DND-41 (cell line): Measurements from ENCODE around the gene NCMAP.

ENCODE experiments used
- ATAC-seq: fragments of 200-7000 bp; cut with Tn5 transposase; 3 replicates; pipeline ENCODE4 v1.9.1; 2021; ENCODE audit warnings: low read depth; ENCODE audit not compliant: insufficient read depth
- DNase-seq: peaks from one replicate; pipeline ENCODE4 v3.0.0-alpha.2; 2020
- H2AFZ ChIP-seq: 2 replicates; pipeline ENCODE4 v1.6.0; 2012; ENCODE audit warnings: low read depth, low read length
- H3K27ac ChIP-seq: 2 replicates; pipeline ENCODE4 v1.5.1; 2012; ENCODE audit warnings: low read length, inconsistent platforms
- H3K27me3 ChIP-seq: fragments of 200-600 bp; sonication (generic); 2 replicates; pipeline ENCODE4 v1.6.0; 2012; ENCODE audit warnings: low read length, mild to moderate bottlenecking, inconsistent platforms; ENCODE audit not compliant: insufficient read depth, poor library complexity
- H3K36me3 ChIP-seq: 2 replicates; pipeline ENCODE4 v1.5.1; 2012; ENCODE audit warnings: low read length, inconsistent platforms; ENCODE audit not compliant: insufficient read depth
- H3K4me1 ChIP-seq: 2 replicates; pipeline ENCODE4 v1.5.1; 2012; ENCODE audit warnings: mild to moderate bottlenecking, low read length; ENCODE audit not compliant: insufficient read depth
- H3K4me2 ChIP-seq: 2 replicates; pipeline ENCODE4 v1.6.0; 2012; ENCODE audit warnings: mild to moderate bottlenecking, moderate library complexity, low read length, inconsistent platforms; ENCODE audit not compliant: insufficient read depth
- H3K4me3 ChIP-seq, 2 experiments: fragments of 200-600 bp in 1 of 2; shearing (Covaris generic) in 1 of 2; 2 replicates each; pipeline ENCODE4 v1.5.1; 2012 to 2016; ENCODE audit warnings: inconsistent platforms in 2 of 2, low read length in 2 of 2, mild to moderate bottlenecking in 2 of 2, low read depth in 1 of 2, moderate library complexity in 1 of 2
- H3K79me2 ChIP-seq: 2 replicates; pipeline ENCODE4 v1.6.0; 2012; ENCODE audit warnings: low read length, inconsistent platforms; ENCODE audit not compliant: insufficient read depth
- H3K9ac ChIP-seq: 2 replicates; pipeline ENCODE4 v1.6.0; 2012; ENCODE audit warnings: low read depth, mild to moderate bottlenecking, inconsistent platforms, low read length, moderate library complexity
- H3K9me3 ChIP-seq: 2 replicates; pipeline ENCODE4 v1.5.1; 2012; ENCODE audit warnings: low read length, moderate library complexity, mild to moderate bottlenecking, inconsistent platforms; ENCODE audit not compliant: insufficient read depth, severe bottlenecking
- H4K20me1 ChIP-seq: 2 replicates; pipeline ENCODE4 v1.6.0; 2012; ENCODE audit warnings: low read length; ENCODE audit not compliant: insufficient read depth
- CTCF ChIP-seq: IDR thresholded peaks from 2 replicates; pipeline ENCODE4 v1.5.1; 2012; ENCODE audit warnings: borderline replicate concordance, low read length, moderate library complexity, mild to moderate bottlenecking; ENCODE audit not compliant: poor library complexity, severe bottlenecking; ENCODE audit errors: extremely low read depth
- EZH2 ChIP-seq: IDR thresholded peaks from 3 replicates; pipeline ENCODE4 v1.6.1; 2012; ENCODE audit warnings: borderline replicate concordance, low read depth, mild to moderate bottlenecking, moderate library complexity, low read length, inconsistent platforms; ENCODE audit not compliant: severe bottlenecking

The NCMAP gene

GRCh38 chr1:24560361-24560760 is 4.5 kb downstream of the NCMAP start:
- Histone ChIP-seq H3K4me1 (no peaks in the 10 kb centered on the region), H3K27me3 (peaks cover 5% of the 10 kb centered on the region), H4K20me1 (no peaks in the 10 kb centered on the region), H3K4me3 (no peak overlapping the region), H3K79me2 (no peaks in the 10 kb centered on the region), H2AFZ (no peak overlapping the region), H3K9me3 (no peaks in the 10 kb centered on the region), H3K36me3 (no peaks in the 10 kb centered on the region), H3K9ac (no peak overlapping the region), H3K4me2 (no peak overlapping the region), H3K27ac (no peak overlapping the region)
- TF ChIP-seq CTCF: no peak
- no peak for TF ChIP-seq EZH2
- no peak for ATAC-seq
- DNase-seq: no peak

DNA sequence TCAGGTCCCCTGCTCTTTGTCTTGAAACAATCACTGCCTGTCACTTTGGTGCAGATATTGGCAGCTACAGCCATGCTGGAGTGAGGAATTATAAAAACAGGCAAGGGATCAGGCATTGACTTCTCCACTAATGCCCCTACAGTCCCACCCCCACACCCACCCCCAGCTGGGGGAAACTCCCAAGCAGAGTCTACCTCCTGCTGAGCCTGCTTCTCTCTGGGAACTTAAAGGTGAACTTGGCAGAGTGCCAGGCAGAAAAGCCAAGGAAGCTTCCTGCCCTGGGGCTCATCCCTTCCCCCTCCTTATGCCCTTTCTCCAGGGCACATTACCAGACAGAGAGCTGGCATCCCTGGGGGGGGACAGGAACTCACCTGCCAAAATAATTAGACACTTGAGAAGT is 6.7 kb downstream of the NCMAP start:
- Histone ChIP-seq H3K4me3 (no peak overlapping the region), H3K4me2 (no peak overlapping the region)

GRCh38 chr1:24564695-24565094 is 8.8 kb downstream of the NCMAP start:
- no peak for DNase-seq

More for the DNA sequence above, 6.7 kb downstream of the NCMAP start:
- no peaks in the 10 kb centered on the region for H3K79me2 ChIP-seq
- ATAC-seq (no peak), DNase-seq (peak; percentile 10)
- H3K27me3 ChIP-seq: no peaks in the 10 kb centered on the region
- H3K9me3 ChIP-seq: no peaks in the 10 kb centered on the region
- no peak overlapping the region for H3K9ac ChIP-seq
- no peaks in the 10 kb centered on the region for H4K20me1 ChIP-seq
- no peak overlapping the region for H3K27ac ChIP-seq
- H3K36me3 ChIP-seq: no peaks in the 10 kb centered on the region
- no peak overlapping the region for H2AFZ ChIP-seq
- H3K4me1 ChIP-seq: no peaks in the 10 kb centered on the region
- TF ChIP-seq EZH2 (no peak), CTCF (no peak)

More at GRCh38 chr1:24564695-24565094, 8.8 kb downstream of the NCMAP start:
- no peak overlapping the region for H3K27ac ChIP-seq
- no peaks in the 10 kb centered on the region for H3K9me3 ChIP-seq
- H3K36me3 ChIP-seq: no peaks in the 10 kb centered on the region
- no peak overlapping the region for H3K4me2 ChIP-seq
- H3K9ac ChIP-seq: no peak overlapping the region
- no peak overlapping the region for H3K4me3 ChIP-seq
- no peaks in the 10 kb centered on the region for H4K20me1 ChIP-seq
- no peak for TF ChIP-seq CTCF
- TF ChIP-seq EZH2: no peak
- ATAC-seq: no peak
- H3K4me1 ChIP-seq: no peaks in the 10 kb centered on the region
- H2AFZ ChIP-seq: no peak overlapping the region
- no peaks in the 10 kb centered on the region for H3K27me3 ChIP-seq
- H3K79me2 ChIP-seq: no peaks in the 10 kb centered on the region
